WTC11 (cell line): ENCODE data around the gene MAP7. TPM values are rescaled to one million over a fixed set of nuclear protein-coding genes. Genes with fewer than 3 reads are reported as not detected.

Source experiments
- ATAC-seq: fragments of 200-7000 bp; cut with Tn5 transposase; 2 replicates; pipeline ENCODE4 v1.10.0; 2021; ENCODE audit warnings: mild to moderate bottlenecking, moderate library complexity
- CTCF ChIA-PET: fragments of 300-600 bp; sonication (Branson Sonifier 250); formaldehyde crosslinking; loops from one replicate; lab custom pipeline; 2021; ENCODE audit warnings: antibody characterized with exemption; lab: Charles Lee
- POLR2A ChIA-PET: fragments of 350-600 bp; sonication (Branson Sonifier 250); formaldehyde crosslinking; loops from one replicate; lab custom pipeline; 2021; ENCODE audit warnings: antibody characterized with exemption; lab: Charles Lee
- DNase-seq: peaks from one replicate; pipeline ENCODE4 v3.0.0; 2021; ENCODE audit warnings: low spot score
- H3K27ac Mint-ChIP-seq: 2 replicates; pipeline ENCODE4 v1.8.0; 2021; ENCODE audit warnings: mixed read lengths
- H3K27me3 Mint-ChIP-seq: 2 replicates; pipeline ENCODE4 v1.8.0; 2021; ENCODE audit warnings: low read depth, mild to moderate bottlenecking, moderate library complexity, mixed read lengths
- H3K36me3 Mint-ChIP-seq: 2 replicates; pipeline ENCODE4 v1.8.0; 2021; ENCODE audit warnings: mixed read lengths
- H3K4me1 Mint-ChIP-seq: 2 replicates; pipeline ENCODE4 v1.8.0; 2022; ENCODE audit warnings: mixed read lengths
- H3K4me3 Mint-ChIP-seq: 2 replicates; pipeline ENCODE4 v1.8.0; 2021; ENCODE audit warnings: mild to moderate bottlenecking, moderate library complexity, mixed read lengths
- H3K9me3 Mint-ChIP-seq: 2 replicates; pipeline ENCODE4 v1.8.0; 2021; ENCODE audit warnings: mixed read lengths
- ETV6 ChIP-seq: sonication (generic); formaldehyde crosslinking; IDR thresholded peaks from 2 replicates; pipeline ENCODE4 v1.8.1; 2022; ENCODE audit warnings: mild to moderate bottlenecking, missing genetic modification reagents
- FOXJ3 ChIP-seq: sonication (generic); formaldehyde crosslinking; IDR thresholded peaks from 2 replicates; pipeline ENCODE4 v1.9.0; 2021; ENCODE audit warnings: missing genetic modification reagents, mild to moderate bottlenecking, borderline replicate concordance
- GRHL2 ChIP-seq: fragments of 250-450 bp; sonication (Bioruptor Pico); IDR thresholded peaks from 2 replicates; pipeline ENCODE4 v1.8.0; 2022; ENCODE audit warnings: mild to moderate bottlenecking, moderate library complexity; ENCODE audit not compliant: insufficient replicate concordance, severe bottlenecking
- MYBL2 ChIP-seq: sonication (generic); formaldehyde crosslinking; IDR thresholded peaks from 2 replicates; pipeline ENCODE4 v1.8.1; 2023; ENCODE audit warnings: mild to moderate bottlenecking, moderate library complexity, missing genetic modification reagents
- NFYB ChIP-seq: sonication (generic); formaldehyde crosslinking; conservative IDR thresholded peaks from 2 replicates; pipeline ENCODE4 v1.8.0; 2022; ENCODE audit warnings: low read depth, missing genetic modification reagents
- OVOL2 ChIP-seq: fragments of 250-450 bp; sonication (Bioruptor Pico); IDR thresholded peaks from 2 replicates; pipeline ENCODE4 v1.9.0; 2021; ENCODE audit warnings: mild to moderate bottlenecking, borderline replicate concordance
- SMAD3 ChIP-seq: sonication (generic); formaldehyde crosslinking; IDR thresholded peaks from 2 replicates; pipeline ENCODE4 v1.8.0; 2022; ENCODE audit warnings: missing genetic modification reagents, mild to moderate bottlenecking, borderline replicate concordance
- SOX15 ChIP-seq: fragments of 250-450 bp; sonication (Bioruptor Pico); IDR thresholded peaks from 2 replicates; pipeline ENCODE4 v1.9.0; 2021; ENCODE audit warnings: mild to moderate bottlenecking
- SP1 ChIP-seq: sonication (generic); formaldehyde crosslinking; conservative IDR thresholded peaks from 2 replicates; pipeline ENCODE4 v1.8.1; 2022; ENCODE audit warnings: missing genetic modification reagents
- ZNF138 ChIP-seq: sonication (generic); formaldehyde crosslinking; conservative IDR thresholded peaks from 2 replicates; pipeline ENCODE4 v1.8.1; 2022; ENCODE audit warnings: mild to moderate bottlenecking, moderate library complexity, missing genetic modification reagents
- ZNF263 ChIP-seq: sonication (generic); formaldehyde crosslinking; IDR thresholded peaks from 2 replicates; pipeline ENCODE4 v1.8.1; 2022; ENCODE audit warnings: low read depth, mild to moderate bottlenecking, moderate library complexity, missing genetic modification reagents
- ZNF317 ChIP-seq: sonication (generic); formaldehyde crosslinking; IDR thresholded peaks from 2 replicates; pipeline ENCODE4 v1.8.1; 2023; ENCODE audit warnings: low read depth, mild to moderate bottlenecking, moderate library complexity, missing genetic modification reagents, borderline replicate concordance
- ZNF396 ChIP-seq: fragments of 250-450 bp; sonication (Bioruptor Pico); IDR thresholded peaks from 2 replicates; pipeline ENCODE4 v1.8.0; 2021; ENCODE audit warnings: mild to moderate bottlenecking, moderate library complexity, borderline replicate concordance
- ZNF416 ChIP-seq: fragments of 250-450 bp; sonication (Bioruptor Pico); IDR thresholded peaks from 2 replicates; pipeline ENCODE4 v1.9.0; 2021; ENCODE audit warnings: mild to moderate bottlenecking, inconsistent platforms
- ZNF671 ChIP-seq: fragments of 250-450 bp; sonication (Bioruptor Pico); IDR thresholded peaks from 2 replicates; pipeline ENCODE4 v1.8.0; 2021; ENCODE audit warnings: mild to moderate bottlenecking
- total RNA-seq: library from RNA; stranded (reverse); gene quantifications from 3 replicates; pipeline ENCODE4 v1.2.3, GENCODE V29; 2021
- TF ChIP-seq, protein P1 (sequence below): sonication (generic); formaldehyde crosslinking; IDR thresholded peaks from 2 replicates; pipeline ENCODE4 v1.8.1; 2022; ENCODE audit warnings: low read depth, mild to moderate bottlenecking, moderate library complexity, missing genetic modification reagents, borderline replicate concordance
- TF ChIP-seq, protein P2 (sequence below): sonication (generic); formaldehyde crosslinking; conservative IDR thresholded peaks from 2 replicates; pipeline ENCODE4 v1.8.1; 2022; ENCODE audit warnings: mild to moderate bottlenecking, missing genetic modification reagents
- TF ChIP-seq, protein P3 (sequence below): sonication (generic); formaldehyde crosslinking; IDR thresholded peaks from 2 replicates; pipeline ENCODE4 v1.8.1; 2023; ENCODE audit warnings: mild to moderate bottlenecking, missing genetic modification reagents, moderate library complexity
- TF ChIP-seq, protein P4 (sequence below): sonication (generic); formaldehyde crosslinking; IDR thresholded peaks from 2 replicates; pipeline ENCODE4 v1.8.0; 2022; ENCODE audit warnings: mild to moderate bottlenecking, missing genetic modification reagents
- TF ChIP-seq, protein P5 (sequence below): sonication (generic); formaldehyde crosslinking; IDR thresholded peaks from 2 replicates; pipeline ENCODE4 v1.8.1; 2022; ENCODE audit warnings: missing genetic modification reagents, borderline replicate concordance
- TF ChIP-seq, protein P6 (sequence below): sonication (generic); formaldehyde crosslinking; IDR thresholded peaks from 2 replicates; pipeline ENCODE4 v1.8.0; 2022; ENCODE audit warnings: mild to moderate bottlenecking, missing genetic modification reagents
- TF ChIP-seq, protein P7 (sequence below): fragments of 250-450 bp; sonication (Bioruptor Pico); IDR thresholded peaks from 2 replicates; pipeline ENCODE4 v2.1.2; 2022; ENCODE audit warnings: mild to moderate bottlenecking, moderate library complexity

MAP7 gene
- total RNA-seq, 1 experiment from 2014 or later, result 56.6 TPM

DNA sequence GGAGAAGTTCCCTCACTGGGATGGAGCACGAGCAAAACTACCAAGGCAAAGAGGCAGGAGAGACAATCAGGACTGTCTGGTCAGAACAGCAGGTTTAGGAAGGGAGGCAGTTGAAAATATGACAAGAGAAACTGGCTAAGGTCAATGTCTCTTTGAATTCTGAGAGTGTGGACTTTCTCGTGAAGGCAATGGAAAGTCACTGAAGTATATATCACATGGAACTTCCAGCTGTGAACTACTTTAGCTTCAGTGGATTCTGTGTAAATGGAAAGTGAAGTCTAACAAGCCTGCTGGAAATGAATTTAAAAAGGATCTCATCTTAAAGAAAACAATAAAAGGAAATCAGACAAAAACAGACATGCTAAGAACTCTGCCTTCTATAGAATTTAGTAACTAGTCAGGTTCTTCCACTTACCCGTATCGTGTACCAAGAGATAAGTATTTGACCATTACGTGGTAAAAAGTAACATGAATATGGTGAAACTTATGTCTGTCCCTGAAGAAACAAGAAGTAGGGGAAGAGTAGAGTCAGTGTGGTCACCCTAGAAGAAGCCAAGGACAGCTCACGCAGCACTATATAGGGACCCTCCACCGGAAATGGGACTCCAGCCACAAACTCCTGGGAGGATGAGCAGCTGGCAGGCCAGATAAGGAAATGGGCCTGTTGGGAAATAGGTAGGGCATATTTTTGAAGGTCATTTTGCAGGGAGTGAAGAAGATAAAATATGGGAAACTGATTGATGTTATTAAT, 123.4 kb downstream of the MAP7 start (continued):
- TF ChIP-seq, protein P1, sequence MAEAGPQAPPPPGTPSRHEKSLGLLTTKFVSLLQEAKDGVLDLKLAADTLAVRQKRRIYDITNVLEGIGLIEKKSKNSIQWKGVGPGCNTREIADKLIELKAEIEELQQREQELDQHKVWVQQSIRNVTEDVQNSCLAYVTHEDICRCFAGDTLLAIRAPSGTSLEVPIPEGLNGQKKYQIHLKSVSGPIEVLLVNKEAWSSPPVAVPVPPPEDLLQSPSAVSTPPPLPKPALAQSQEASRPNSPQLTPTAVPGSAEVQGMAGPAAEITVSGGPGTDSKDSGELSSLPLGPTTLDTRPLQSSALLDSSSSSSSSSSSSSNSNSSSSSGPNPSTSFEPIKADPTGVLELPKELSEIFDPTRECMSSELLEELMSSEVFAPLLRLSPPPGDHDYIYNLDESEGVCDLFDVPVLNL (CRISPR knock-in tag), result no peak
- TF ChIP-seq ZNF396 (no peak), ETV6 (CRISPR knock-in tag) (no peak)
- TF ChIP-seq, protein P2, sequence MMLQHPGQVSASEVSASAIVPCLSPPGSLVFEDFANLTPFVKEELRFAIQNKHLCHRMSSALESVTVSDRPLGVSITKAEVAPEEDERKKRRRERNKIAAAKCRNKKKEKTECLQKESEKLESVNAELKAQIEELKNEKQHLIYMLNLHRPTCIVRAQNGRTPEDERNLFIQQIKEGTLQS (CRISPR knock-in tag), result no peak

DNA sequence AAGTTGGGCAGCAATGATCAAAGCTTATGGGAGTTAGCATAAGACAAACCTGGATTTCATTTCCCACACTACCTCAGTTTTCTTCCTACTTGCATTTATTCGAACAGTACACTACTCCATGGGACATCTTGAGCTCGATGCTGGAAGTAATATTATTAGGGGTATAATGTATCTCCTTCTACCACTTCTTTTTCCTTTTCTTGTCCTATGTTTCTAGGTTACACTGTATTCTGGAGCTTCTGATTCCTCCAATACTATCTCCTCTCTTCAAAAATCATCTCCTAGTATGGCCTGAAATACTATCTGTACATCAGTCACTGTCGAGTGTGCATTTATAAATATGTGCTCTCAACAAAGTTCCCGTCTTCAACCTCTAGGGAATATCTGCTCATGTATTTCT, 124.4 kb downstream of the MAP7 start:
- Mint-ChIP-seq H3K36me3 (peaks cover 4% of the 10 kb centered on the region), H3K27ac (no peak overlapping the region), H3K27me3 (no peaks in the 10 kb centered on the region), H3K9me3 (no peaks in the 10 kb centered on the region), H3K4me3 (no peak overlapping the region), H3K4me1 (peaks cover 46% of the 10 kb centered on the region)
- TF ChIP-seq ZNF263 (CRISPR knock-in tag), result no peak
- TF ChIP-seq OVOL2 (CRISPR knock-in tag), result no peak
- TF ChIP-seq MYBL2 (CRISPR knock-in tag), result no peak
- no peak for TF ChIP-seq SOX15 (CRISPR knock-in tag)
- no peak for TF ChIP-seq NFYB (CRISPR knock-in tag)
- TF ChIP-seq, protein P3, sequence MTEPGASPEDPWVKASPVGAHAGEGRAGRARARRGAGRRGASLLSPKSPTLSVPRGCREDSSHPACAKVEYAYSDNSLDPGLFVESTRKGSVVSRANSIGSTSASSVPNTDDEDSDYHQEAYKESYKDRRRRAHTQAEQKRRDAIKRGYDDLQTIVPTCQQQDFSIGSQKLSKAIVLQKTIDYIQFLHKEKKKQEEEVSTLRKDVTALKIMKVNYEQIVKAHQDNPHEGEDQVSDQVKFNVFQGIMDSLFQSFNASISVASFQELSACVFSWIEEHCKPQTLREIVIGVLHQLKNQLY (CRISPR knock-in tag), result no peak
- TF ChIP-seq, protein P4, sequence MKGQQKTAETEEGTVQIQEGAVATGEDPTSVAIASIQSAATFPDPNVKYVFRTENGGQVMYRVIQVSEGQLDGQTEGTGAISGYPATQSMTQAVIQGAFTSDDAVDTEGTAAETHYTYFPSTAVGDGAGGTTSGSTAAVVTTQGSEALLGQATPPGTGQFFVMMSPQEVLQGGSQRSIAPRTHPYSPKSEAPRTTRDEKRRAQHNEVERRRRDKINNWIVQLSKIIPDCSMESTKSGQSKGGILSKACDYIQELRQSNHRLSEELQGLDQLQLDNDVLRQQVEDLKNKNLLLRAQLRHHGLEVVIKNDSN (CRISPR knock-in tag), result no peak
- TF ChIP-seq GRHL2, result no peak
- CTCF ChIA-PET, result no interaction called here
- no peak for ATAC-seq
- POLR2A ChIA-PET, result no interaction called here
- no peak for DNase-seq

DNA sequence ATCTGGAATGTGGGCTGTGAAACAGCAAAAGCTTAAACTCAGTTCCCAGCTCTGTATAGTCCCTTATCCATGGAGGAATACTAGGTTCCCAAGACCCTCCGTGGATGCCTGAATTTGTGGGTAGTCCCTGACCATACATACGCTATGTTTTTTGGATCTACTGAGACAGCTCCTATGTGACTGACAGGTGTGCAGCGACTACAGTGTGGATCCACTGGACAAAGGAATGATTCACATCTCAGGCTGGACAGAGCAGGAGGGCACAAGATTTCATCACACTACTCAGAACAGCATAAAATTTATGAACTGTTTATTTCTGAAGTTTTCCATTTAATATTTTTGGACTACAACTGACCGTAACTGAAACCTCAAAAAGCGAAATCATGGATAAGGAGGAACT, 125.3 kb downstream of the MAP7 start:
- peaks cover 40% of the 10 kb centered on the region for H3K4me1 Mint-ChIP-seq
- peak overlapping the region; percentile 31; the same call in 1 of the 2 replicates for H3K27ac Mint-ChIP-seq
- peaks cover 9% of the 10 kb centered on the region for H3K36me3 Mint-ChIP-seq
- no peaks in the 10 kb centered on the region for H3K27me3 Mint-ChIP-seq
- CTCF ChIA-PET, result no interaction called here
- POLR2A ChIA-PET, result no interaction called here
- no peak for DNase-seq
- ATAC-seq, result no peak
- no peak overlapping the region for H3K4me3 Mint-ChIP-seq
- H3K9me3 Mint-ChIP-seq, result no peaks in the 10 kb centered on the region
- no peak for TF ChIP-seq OVOL2 (CRISPR knock-in tag)
- no peak for TF ChIP-seq ZNF416 (CRISPR knock-in tag)
- TF ChIP-seq ZNF317, result no peak
- TF ChIP-seq, protein P5, sequence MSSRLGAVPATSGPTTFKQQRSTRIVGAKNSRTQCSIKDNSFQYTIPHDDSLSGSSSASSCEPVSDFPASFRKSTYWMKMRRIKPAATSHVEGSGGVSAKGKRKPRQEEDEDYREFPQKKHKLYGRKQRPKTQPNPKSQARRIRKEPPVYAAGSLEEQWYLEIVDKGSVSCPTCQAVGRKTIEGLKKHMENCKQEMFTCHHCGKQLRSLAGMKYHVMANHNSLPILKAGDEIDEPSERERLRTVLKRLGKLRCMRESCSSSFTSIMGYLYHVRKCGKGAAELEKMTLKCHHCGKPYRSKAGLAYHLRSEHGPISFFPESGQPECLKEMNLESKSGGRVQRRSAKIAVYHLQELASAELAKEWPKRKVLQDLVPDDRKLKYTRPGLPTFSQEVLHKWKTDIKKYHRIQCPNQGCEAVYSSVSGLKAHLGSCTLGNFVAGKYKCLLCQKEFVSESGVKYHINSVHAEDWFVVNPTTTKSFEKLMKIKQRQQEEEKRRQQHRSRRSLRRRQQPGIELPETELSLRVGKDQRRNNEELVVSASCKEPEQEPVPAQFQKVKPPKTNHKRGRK (CRISPR knock-in tag), result no peak
- TF ChIP-seq SMAD3, result no peak
- no peak for TF ChIP-seq FOXJ3
- TF ChIP-seq, protein P6, sequence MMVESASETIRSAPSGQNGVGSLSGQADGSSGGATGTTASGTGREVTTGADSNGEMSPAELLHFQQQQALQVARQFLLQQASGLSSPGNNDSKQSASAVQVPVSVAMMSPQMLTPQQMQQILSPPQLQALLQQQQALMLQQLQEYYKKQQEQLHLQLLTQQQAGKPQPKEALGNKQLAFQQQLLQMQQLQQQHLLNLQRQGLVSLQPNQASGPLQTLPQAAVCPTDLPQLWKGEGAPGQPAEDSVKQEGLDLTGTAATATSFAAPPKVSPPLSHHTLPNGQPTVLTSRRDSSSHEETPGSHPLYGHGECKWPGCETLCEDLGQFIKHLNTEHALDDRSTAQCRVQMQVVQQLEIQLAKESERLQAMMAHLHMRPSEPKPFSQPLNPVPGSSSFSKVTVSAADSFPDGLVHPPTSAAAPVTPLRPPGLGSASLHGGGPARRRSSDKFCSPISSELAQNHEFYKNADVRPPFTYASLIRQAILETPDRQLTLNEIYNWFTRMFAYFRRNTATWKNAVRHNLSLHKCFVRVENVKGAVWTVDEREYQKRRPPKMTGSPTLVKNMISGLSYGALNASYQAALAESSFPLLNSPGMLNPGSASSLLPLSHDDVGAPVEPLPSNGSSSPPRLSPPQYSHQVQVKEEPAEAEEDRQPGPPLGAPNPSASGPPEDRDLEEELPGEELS (CRISPR knock-in tag), result no peak
- TF ChIP-seq ZNF263 (CRISPR knock-in tag), result no peak
- TF ChIP-seq SP1 (CRISPR knock-in tag), result no peak
- TF ChIP-seq ZNF671, result no peak
- TF ChIP-seq, protein P1 (CRISPR knock-in tag), result no peak
- no peak for TF ChIP-seq ZNF138 (CRISPR knock-in tag)
- TF ChIP-seq, protein P7, sequence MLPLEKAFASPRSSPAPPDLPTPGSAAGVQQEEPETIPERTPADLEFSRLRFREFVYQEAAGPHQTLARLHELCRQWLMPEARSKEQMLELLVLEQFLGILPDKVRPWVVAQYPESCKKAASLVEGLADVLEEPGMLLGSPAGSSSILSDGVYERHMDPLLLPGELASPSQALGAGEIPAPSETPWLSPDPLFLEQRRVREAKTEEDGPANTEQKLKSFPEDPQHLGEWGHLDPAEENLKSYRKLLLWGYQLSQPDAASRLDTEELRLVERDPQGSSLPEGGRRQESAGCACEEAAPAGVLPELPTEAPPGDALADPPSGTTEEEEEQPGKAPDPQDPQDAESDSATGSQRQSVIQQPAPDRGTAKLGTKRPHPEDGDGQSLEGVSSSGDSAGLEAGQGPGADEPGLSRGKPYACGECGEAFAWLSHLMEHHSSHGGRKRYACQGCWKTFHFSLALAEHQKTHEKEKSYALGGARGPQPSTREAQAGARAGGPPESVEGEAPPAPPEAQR (CRISPR knock-in tag), result no peak
